ENCODE data around the gene POGLUT3.

- TF ChIP-seq EP300 (conservative IDR thresholded peaks at IDR 0.05; ENCODE audit: poor library complexity, severe bottlenecking), result no peak
- no peak for TF ChIP-seq CTCF (IDR thresholded peaks at IDR 0.05; ENCODE audit: poor library complexity, severe bottlenecking)
Observed at GRCh38 chr11:108468478-108468864, 29.7 kb downstream of the POGLUT3 start.

Data from neural cell (in vitro differentiated cells).